GM21381 (cell line): ENCODE results near the gene OR5B12.
"Not testable (repeated sequence)": the region's sequence is repeated elsewhere in the genome, so short reads cannot be mapped to it uniquely, and the experiment has no call there.

ENCODE experiments used
- ATAC-seq: cut with Tn5 transposase; IDR thresholded peaks from one replicate; pipeline ENCODE4 v1.9.1; 2021; ENCODE audit warnings: mild to moderate bottlenecking, moderate library complexity; ENCODE audit not compliant: unreplicated experiment

Gene OR5B12

GRCh38 chr11:58442136-58442535 is at the start of gene OR5B12:
Gene OR5B12, minus strand, starts transcription at chr11:58442236. Its CDS starts 2,085 bp downstream, at chr11:58440151.
- no peak for ATAC-seq

GRCh38 chr11:58490827-58491226 is 48.8 kb upstream of the OR5B12 start:
- ATAC-seq, result no peak

DNA sequence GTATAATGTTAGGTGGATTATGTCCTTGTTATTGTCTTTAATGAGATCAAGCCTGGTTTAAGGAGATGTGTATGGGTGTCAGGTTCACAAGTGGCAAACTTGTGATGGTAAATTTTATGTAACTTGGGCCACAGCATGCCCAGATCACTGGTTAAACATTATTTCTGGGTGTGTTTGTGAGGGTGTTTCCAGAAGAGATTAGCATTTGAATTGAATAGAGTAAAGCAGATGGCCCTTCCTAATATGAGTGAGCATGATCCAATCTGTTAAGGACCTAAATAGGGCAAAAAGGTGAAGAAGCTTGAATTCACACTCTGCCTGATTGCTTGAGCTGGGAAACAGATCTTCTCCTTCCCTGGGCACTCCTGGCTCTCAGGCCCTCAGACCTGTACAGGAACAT is 45.1 kb upstream of the OR5B12 start:
- no peak for ATAC-seq

DNA sequence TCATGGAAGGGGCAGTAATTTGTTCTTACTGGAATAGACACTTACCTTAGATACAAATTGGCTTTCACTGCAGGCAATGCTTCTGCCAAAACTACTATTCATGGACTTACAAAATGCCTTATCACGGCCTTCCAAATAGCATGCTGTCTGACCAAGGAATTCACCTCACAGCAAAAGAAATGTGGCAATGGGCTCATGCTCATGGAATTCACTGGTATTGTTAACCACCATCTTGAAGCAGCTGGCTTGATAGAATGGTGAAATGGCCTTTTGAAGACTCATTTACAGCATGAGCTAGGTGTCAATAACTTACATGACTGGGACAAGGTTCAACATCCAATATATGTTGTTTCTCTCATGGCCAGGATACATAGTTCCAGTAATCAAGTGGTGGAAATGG is 43.9 kb upstream of the OR5B12 start:
- no peak for ATAC-seq

GRCh38 chr11:58471892-58472291 is 29.9 kb upstream of the OR5B12 start:
- no peak for ATAC-seq

- no peak for ATAC-seq
Measured at GRCh38 chr11:58466293-58466692, 24.3 kb upstream of the OR5B12 start.

- ATAC-seq, result no peak
Measured at GRCh38 chr11:58465690-58466089, 23.7 kb upstream of the OR5B12 start.

DNA sequence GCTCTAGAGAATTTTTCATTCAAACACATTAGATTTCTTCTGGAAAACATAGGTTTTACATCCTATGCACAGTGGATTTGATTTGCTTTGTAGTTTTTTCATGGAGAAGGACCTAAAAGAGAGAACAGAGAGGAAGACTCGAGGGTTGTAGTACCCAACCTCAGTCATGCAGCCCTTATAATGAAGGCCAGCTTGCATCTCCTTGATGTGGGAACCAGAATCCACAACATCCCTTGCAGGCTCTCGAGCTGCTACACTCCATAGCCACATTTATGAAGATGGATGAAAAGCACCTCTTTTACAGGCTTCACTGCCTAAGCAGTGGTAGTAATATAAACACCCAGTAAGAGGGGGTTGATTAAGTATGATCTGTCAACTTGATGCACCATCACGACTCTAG is 9.5 kb upstream of the OR5B12 start:
- no peak for ATAC-seq

DNA sequence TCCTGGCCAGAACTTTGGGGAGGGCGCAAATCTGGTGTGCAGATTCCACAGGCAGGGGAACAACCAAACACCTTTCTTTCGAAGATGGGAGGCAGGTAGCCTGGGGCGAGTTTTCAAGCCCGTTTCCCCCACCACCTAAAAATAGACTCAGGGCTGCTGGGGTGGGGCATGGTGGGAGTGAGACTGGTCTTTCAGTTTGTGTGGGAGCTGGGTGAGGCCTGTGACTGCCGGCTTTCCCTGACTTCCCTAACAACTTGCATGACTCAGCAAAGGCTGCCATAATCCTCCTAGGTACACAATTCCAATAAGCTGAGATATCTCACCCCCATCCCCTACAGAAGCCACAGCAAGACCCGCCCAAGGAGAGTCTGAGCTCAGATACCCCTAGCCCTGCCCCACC is 4.3 kb upstream of the OR5B12 start:
- ATAC-seq, result no peak

- no peak for ATAC-seq
Measured at GRCh38 chr11:58444300-58444699, 2.3 kb upstream of the OR5B12 start.

DNA sequence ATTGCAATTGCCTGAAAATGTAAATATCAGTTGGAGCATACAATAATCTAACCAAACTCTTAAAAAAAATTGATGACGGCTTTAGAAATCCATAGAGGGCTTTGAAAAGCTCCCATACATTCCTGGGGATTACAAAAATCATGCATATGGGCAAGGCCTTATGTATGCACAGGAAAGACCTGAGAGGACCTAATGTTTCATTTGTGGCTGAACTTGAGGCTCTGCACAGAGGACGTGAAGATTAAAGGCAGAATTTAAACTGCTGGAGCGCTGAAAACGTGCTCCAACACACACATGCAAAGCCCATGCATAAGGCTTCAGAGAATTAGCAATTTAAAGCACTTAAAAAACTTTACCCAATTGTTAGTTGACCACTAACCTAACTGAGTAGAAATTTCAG is 3.5 kb downstream of the OR5B12 start:
- no peak for ATAC-seq

DNA sequence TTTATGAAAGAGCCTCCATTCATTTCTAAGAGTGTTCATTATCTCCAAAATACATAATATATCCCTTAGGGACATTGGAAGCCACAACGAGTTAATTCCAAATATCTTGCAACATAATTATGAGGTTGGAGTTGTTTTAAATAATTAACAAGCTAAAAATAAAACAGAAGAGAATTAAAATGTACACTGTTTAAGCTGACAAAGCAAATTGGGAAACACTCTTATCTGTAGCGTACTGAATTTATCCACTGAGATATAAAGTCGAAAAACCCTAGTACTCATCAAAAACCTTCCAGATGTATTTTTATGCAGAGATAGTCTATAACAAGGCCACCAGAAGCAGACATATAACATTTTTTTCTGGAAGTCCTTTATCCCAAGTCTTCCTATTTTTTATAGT is 7.8 kb downstream of the OR5B12 start:
- ATAC-seq, result no peak

DNA sequence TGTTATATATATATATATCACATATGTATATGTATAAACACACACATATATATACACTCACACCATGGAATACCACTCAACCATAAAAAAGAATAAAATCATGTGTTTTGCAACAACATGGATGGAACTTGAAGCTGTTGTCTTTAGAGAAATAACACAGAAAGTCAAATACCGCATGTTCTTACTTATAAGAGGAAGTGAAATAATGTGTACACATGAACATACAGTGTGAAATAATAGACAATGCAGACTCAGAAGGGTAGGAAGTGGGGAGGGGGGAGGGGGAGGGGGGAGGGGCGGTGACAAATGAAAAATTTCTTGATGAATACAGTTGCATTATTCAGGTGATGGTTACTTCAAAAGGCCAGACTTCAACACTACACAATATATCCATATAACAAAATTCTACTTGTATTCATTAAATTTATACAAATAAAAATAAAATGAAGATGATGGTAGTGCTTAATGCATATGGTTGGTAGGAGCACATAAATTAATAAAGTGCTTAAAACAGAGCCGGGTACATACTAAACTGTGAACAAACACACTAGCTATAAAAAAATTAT is 8.3 kb downstream of the OR5B12 start:
- ATAC-seq, result no peak

DNA sequence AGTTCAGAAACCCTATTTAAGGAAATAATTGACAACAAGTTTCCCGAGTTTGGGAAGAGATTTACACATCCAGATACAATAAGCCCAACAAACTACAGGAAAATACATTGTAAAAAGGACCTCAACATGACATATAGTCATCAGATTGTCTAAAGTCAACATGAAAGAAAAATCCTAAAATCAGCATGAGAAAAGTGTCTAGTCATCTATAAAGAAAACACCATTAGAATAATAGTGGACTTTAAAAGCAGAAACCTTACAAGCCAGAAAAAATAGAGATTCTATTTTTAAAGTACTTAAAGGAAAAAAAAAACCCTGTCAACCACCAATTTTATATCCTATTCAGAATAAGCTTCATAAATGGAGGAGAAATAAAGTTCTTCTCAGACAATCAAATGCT is 12.8 kb downstream of the OR5B12 start:
- no peak for ATAC-seq

- no peak for ATAC-seq
Measured at GRCh38 chr11:58428021-58428420, 14.0 kb downstream of the OR5B12 start, which contains the start of gene OR5B2. Gene OR5B2, minus strand, starts transcription at chr11:58428121. Its CDS starts 4,860 bp downstream, at chr11:58423261.

DNA sequence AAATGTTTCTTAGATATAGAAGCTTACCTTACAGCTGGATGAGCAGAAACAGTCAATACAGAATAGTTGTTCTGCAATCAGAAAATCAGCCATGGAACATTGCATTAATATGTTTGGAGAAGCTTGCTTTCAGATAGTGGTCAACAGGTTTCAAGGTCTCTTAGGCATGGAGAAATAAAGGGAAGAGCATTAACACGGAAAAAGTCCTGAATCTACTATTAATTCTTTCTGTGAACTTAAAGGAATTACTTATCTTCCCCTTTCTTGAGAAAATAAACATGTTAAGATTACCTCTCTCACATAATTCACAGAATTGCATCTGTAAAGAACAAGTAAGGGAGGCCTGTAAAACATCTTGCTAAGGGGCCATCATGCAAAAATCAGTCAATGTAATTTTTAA is 35.3 kb downstream of the OR5B12 start, which contains the start of gene OR5B3:
Gene OR5B3 (minus strand): TSS at position 101 of the 400 bp plus-strand sequence. CDS start 3,465 bp downstream, outside the sequence.
- ATAC-seq, result no peak

- not testable (repeated sequence) for ATAC-seq
Measured at GRCh38 chr11:58399622-58400021, 42.4 kb downstream of the OR5B12 start.

GRCh38 chr11:58395581-58395980 is 46.5 kb downstream of the OR5B12 start:
- no peak for ATAC-seq

- no peak for ATAC-seq
Measured at GRCh38 chr11:58394195-58394594, 47.8 kb downstream of the OR5B12 start.

DNA sequence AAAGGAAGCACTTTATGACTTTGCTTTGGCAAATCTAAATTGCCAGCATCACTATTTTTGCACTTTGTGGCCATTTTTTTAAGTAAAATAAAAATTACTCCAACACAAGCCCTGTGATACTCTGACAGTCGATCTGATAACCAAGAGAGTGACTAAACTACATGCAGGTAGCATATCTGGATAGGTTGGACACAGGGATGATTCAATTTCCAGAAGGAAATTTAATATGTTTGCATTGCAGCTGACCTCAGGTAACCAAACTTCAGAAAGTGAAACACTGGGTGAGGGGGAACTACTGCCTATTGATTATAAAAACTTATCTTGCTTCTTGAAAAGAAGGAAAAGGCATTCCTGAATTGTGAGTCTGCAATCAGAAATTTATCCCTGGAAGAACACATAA is 49.3 kb downstream of the OR5B12 start:
- no peak for ATAC-seq

- no peak for ATAC-seq
Measured at GRCh38 chr11:58391879-58392278, 50.2 kb downstream of the OR5B12 start.

DNA sequence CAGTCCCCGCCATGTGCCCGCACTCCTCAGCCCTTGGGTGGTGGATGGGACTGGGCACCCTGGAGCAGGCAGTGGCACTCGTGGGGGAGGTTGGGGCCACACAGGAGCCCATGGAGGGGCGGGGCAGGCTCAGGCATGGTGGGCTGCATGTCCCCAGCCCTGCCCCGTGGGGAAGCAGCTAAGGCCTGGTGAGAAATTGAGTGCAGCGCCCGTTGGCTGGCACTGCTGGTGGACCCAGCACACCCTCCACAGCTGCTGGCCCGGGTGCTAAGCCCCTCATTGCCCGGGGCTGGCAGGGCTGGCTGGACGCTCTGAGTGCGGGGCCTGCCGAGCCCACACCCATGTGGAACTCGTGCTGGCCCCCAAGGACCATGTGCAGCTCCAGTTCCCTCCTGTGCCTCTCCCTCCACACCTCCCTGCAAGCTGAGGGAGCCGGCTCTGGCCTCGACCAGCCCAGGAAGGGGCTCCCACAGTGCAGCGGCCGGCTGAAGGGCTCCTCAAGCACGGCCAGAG is 51.4 kb downstream of the OR5B12 start:
- ATAC-seq, result no peak
